GM18951 (cell line): Measurements from ENCODE around the gene MAD1L1.
"Not testable (repeated sequence)": the region's sequence is repeated elsewhere in the genome, so short reads cannot be mapped to it uniquely, and the experiment has no call there.

Experiments
- POLR2A ChIP-seq: IDR thresholded peaks from 4 replicates; pipeline ENCODE4 v1.6.1; 2011; ENCODE audit warnings: mild to moderate bottlenecking; ENCODE audit not compliant: insufficient read length, insufficient read depth; ENCODE audit errors: extremely low read depth
- in situ Hi-C: fragments of 300-500 bp; cut with MboI; formaldehyde crosslinking; loops from one replicate; pipeline ENCODE4 v1.12.0; 2022; ENCODE audit warnings: low sequenced_read_pairs, mixed read lengths, inconsistent platforms; ENCODE audit not compliant: unreplicated experiment

The MAD1L1 gene

GRCh38 chr7:1868516-1869165 is 364.1 kb downstream of the MAD1L1 start:
- in situ Hi-C loops = no loop called here
- no peak for TF ChIP-seq POLR2A

GRCh38 chr7:1867370-1868260 is 365.1 kb downstream of the MAD1L1 start:
- TF ChIP-seq POLR2A = no peak
- in situ Hi-C loops = no loop called here

- no peak for TF ChIP-seq POLR2A
- in situ Hi-C loops = no loop called here
These were observed 366.1 kb downstream of the MAD1L1 start for GRCh38 chr7:1866601-1867000.

GRCh38 chr7:1865571-1866255 is 367.0 kb downstream of the MAD1L1 start:
- no peak for TF ChIP-seq POLR2A
- in situ Hi-C loops = no loop called here

- in situ Hi-C loops = no loop called here
- no peak for TF ChIP-seq POLR2A
These were observed 367.7 kb downstream of the MAD1L1 start for GRCh38 chr7:1865000-1865555.

- in situ Hi-C loops = no loop called here
- no peak for TF ChIP-seq POLR2A
These were observed 368.4 kb downstream of the MAD1L1 start for GRCh38 chr7:1864161-1864940.

- in situ Hi-C loops = no loop called here
- TF ChIP-seq POLR2A = no peak
These were observed 369.4 kb downstream of the MAD1L1 start for GRCh38 chr7:1863091-1863900.

GRCh38 chr7:1862560-1862959 is 370.2 kb downstream of the MAD1L1 start:
- no peak for TF ChIP-seq POLR2A
- in situ Hi-C loops = no loop called here

GRCh38 chr7:1861799-1862458 is 370.8 kb downstream of the MAD1L1 start:
- in situ Hi-C loops = no loop called here
- TF ChIP-seq POLR2A = no peak

- in situ Hi-C loops = not testable (repeated sequence)
These were observed 371.6 kb downstream of the MAD1L1 start for GRCh38 chr7:1860881-1861798.
